ENCODE results near the gene SLITRK5. TPM values are rescaled to one million over a fixed set of nuclear protein-coding genes. Genes with fewer than 3 reads are reported as not detected.

Gene SLITRK5
- total and polyA plus RNA-seq, 2 donors (not counting 3 experiments of a cell fraction or from before 2014, with no cell fraction given) = 0.01 to 0.04 TPM

GRCh38 chr13:87661471-87661870 lies 9.7 kb upstream of the SLITRK5 start:
- Histone ChIP-seq H3K4me2 (ENCODE audit: insufficient read depth, low read length) (no peak overlapping the region), H3K36me3 (ENCODE audit: control insufficient read depth in 2 of 2, extremely low read depth in 1 of 2, insufficient read depth in 2 of 2, low read length in 2 of 2) (no peaks in the 10 kb centered on the region), H3K4me1 (ENCODE audit: control insufficient read depth, extremely low read depth, insufficient read depth, low read length) (no peaks in the 10 kb centered on the region), H3K9me1 (replicated peaks; ENCODE audit: control insufficient read depth, extremely low read depth, insufficient read depth, low read length) (no peaks in the 10 kb centered on the region), H3K79me2 (ENCODE audit: control insufficient read depth, insufficient read depth, low read length) (no peaks in the 10 kb centered on the region), H3K9ac (replicated peaks; ENCODE audit: extremely low read depth, insufficient read depth, low read length) (no peak overlapping the region), H2AFZ (ENCODE audit: low read depth, low read length) (no peak overlapping the region), H4K20me1 (replicated peaks; ENCODE audit: control insufficient read depth, extremely low read depth, insufficient read depth, low read length) (no peaks in the 10 kb centered on the region), H3K9me3 (replicated peaks; ENCODE audit: control insufficient read depth, insufficient read depth, low read length) (no peaks in the 10 kb centered on the region), H3K4me3 (replicated peaks in 1 of 3; ENCODE audit: insufficient read depth in 1 of 3, low read depth in 1 of 3, low read length in 3 of 3) (no peak overlapping the region), H3K27me3 (ENCODE audit: control insufficient read depth in 2 of 2, insufficient read depth in 2 of 2, low read length in 2 of 2) (no peaks in the 10 kb centered on the region), H3K27ac (ENCODE audit: insufficient read depth, low read depth, low read length) (no peak overlapping the region)
- DNase-seq (ENCODE audit: low read depth, low spot score) (no peak), FAIRE-seq (no peak)
- CTCF ChIA-PET = no interaction called here
- intact Hi-C loops (cut with micrococcal nuclease) = no loop called here
- BruUV-seq (replicated peaks) = no TSS peak
- TF ChIP-seq EZH2 (IDR thresholded peaks at IDR 0.05; ENCODE audit: borderline replicate concordance, low read depth, low read length, severe bottlenecking) (no peak), FOS (IDR thresholded peaks at IDR 0.05; ENCODE audit: borderline replicate concordance, insufficient read depth, low read length) (no peak), JUN (IDR thresholded peaks at IDR 0.05; ENCODE audit: borderline replicate concordance, insufficient read depth, insufficient read length, low read depth) (no peak), POLR2A (IDR thresholded peaks at IDR 0.05; ENCODE audit: low read depth, low read length) (no peak), MYC (IDR thresholded peaks at IDR 0.05; ENCODE audit: low read depth, low read length) (no peak), CTCF (IDR thresholded peaks at IDR 0.05; ENCODE audit: extremely low read depth in 1 of 2, insufficient read depth in 1 of 2, low read depth in 1 of 2, low read length in 2 of 2) (no peak), POLR2AphosphoS5 (IDR thresholded peaks at IDR 0.05; ENCODE audit: insufficient read depth, low read depth, low read length) (no peak), GATA2 (IDR thresholded peaks at IDR 0.05; ENCODE audit: insufficient read depth, insufficient read length, low read depth, low read length) (no peak), MAX (IDR thresholded peaks at IDR 0.05; ENCODE audit: insufficient read depth, insufficient read length) (no peak)
- dilution Hi-C loops (cut with MboI; ENCODE audit: extremely low pct_ligation_motif_present, low sequenced_read_pairs) = no loop called here
- POLR2A ChIA-PET = no interaction called here

Data from endothelial cell of umbilical vein (primary cell).